ENCODE measurements around the gene SIX1.

- peak in 1 of 5 experiments; percentile 21 for TF ChIP-seq CTCF (IDR thresholded peaks at IDR 0.05 in 4 of 5, conservative IDR thresholded peaks at IDR 0.05 in 1 of 5)
- no peak for TF ChIP-seq POLR2A (IDR thresholded peaks at IDR 0.05)
Measured at GRCh38 chr14:60657456-60658210, 8.4 kb upstream of the SIX1 start.

Measured in gastrocnemius medialis (tissue), 4 donors.